Endothelial cell of umbilical vein (primary cell): ENCODE results near the gene MOB3B. TPM values are rescaled to one million over a fixed set of nuclear protein-coding genes. Genes with fewer than 3 reads are reported as not detected.

ENCODE experiments used
- BruUV-seq: library from RNA; stranded (reverse); fragments of 400-500 nt; replicated peaks from 2 replicates; lab custom pipeline; 2021; lab: Mats Ljungman, UMichigan
- CTCF ChIA-PET: fragments of 300-600, 350-600 bp; sonication (Branson Sonifier 250); formaldehyde crosslinking; loops from one replicate; lab custom pipeline; 2021; ENCODE audit warnings: antibody characterized with exemption, inconsistent platforms; lab: Charles Lee
- POLR2A ChIA-PET: fragments of 300-600, 350-600 bp; sonication (Branson Sonifier 250); formaldehyde crosslinking; loops from one replicate; lab custom pipeline; 2021; ENCODE audit warnings: antibody characterized with exemption, inconsistent platforms; lab: Charles Lee
- DNase-seq: peaks from one replicate; pipeline ENCODE4 v3.0.0-alpha.2; 2011; ENCODE audit warnings: low read depth, low spot score
- FAIRE-seq: peaks from 2 replicates; lab custom pipeline; 2011; peaks lifted over from hg19 to GRCh38; lab: Jason Lieb, UNC
- H2AFZ ChIP-seq: 2 replicates; pipeline ENCODE4 v1.6.0; 2012; ENCODE audit warnings: low read depth, low read length, control low read depth, inconsistent platforms
- H3K27ac ChIP-seq: 2 replicates; pipeline ENCODE4 v1.5.1; 2011; ENCODE audit warnings: low read depth, mild to moderate bottlenecking, control low read depth, low read length, moderate library complexity; ENCODE audit not compliant: insufficient read depth
- H3K27me3 ChIP-seq, 2 experiments: 2 replicates each; pipeline versions ENCODE4 v1.6.0 to v1.6.1; 2011; ENCODE audit warnings: low read length in 2 of 2, mixed read lengths in 1 of 2; ENCODE audit not compliant: control insufficient read depth in 2 of 2, insufficient read depth in 2 of 2
- H3K36me3 ChIP-seq, 2 experiments: 2 replicates in 1 of 2; 3 replicates in 1 of 2; pipeline ENCODE4 v1.5.1; 2011; ENCODE audit warnings: low read length in 2 of 2, mild to moderate bottlenecking in 1 of 2, moderate library complexity in 1 of 2; ENCODE audit not compliant: control insufficient read depth in 2 of 2, insufficient read depth in 2 of 2; ENCODE audit errors: extremely low read depth in 1 of 2
- H3K4me1 ChIP-seq: 3 replicates; pipeline ENCODE4 v1.5.1; 2011; ENCODE audit warnings: mild to moderate bottlenecking, low read length; ENCODE audit not compliant: control insufficient read depth, insufficient read depth; ENCODE audit errors: extremely low read depth
- H3K4me2 ChIP-seq: 2 replicates; pipeline ENCODE4 v1.6.1; 2011; ENCODE audit warnings: low read length, control low read depth, mixed read lengths; ENCODE audit not compliant: insufficient read depth
- H3K4me3 ChIP-seq, 3 experiments: fragments of 200-600 bp in 1 of 3; sonication (generic), shearing (Covaris generic) in 1 of 3; replicated peaks in 1 of 3; 2 replicates each; pipeline ENCODE4 v1.5.1; 2011 to 2016; ENCODE audit warnings: control low read depth in 3 of 3, low read length in 3 of 3, mild to moderate bottlenecking in 2 of 3, inconsistent platforms in 1 of 3, low read depth in 1 of 3, moderate library complexity in 1 of 3; ENCODE audit not compliant: insufficient read depth in 1 of 3
- H3K79me2 ChIP-seq: 2 replicates; pipeline ENCODE4 v1.6.0; 2012; ENCODE audit warnings: low read length, inconsistent platforms; ENCODE audit not compliant: control insufficient read depth, insufficient read depth
- H3K9ac ChIP-seq: replicated peaks from 2 replicates; pipeline ENCODE3; 2011; ENCODE audit warnings: low read length, control low read depth; ENCODE audit not compliant: insufficient read depth; ENCODE audit errors: extremely low read depth
- H3K9me1 ChIP-seq: replicated peaks from 3 replicates; pipeline ENCODE4 v1.6.0; 2011; ENCODE audit warnings: mild to moderate bottlenecking, low read length; ENCODE audit not compliant: control insufficient read depth, insufficient read depth; ENCODE audit errors: extremely low read depth
- H3K9me3 ChIP-seq: replicated peaks from 2 replicates; pipeline ENCODE4 v1.5.1; 2012; ENCODE audit warnings: low read length, inconsistent platforms; ENCODE audit not compliant: control insufficient read depth, insufficient read depth
- H4K20me1 ChIP-seq: replicated peaks from 2 replicates; pipeline ENCODE3; 2011; ENCODE audit warnings: mild to moderate bottlenecking, low read length; ENCODE audit not compliant: control insufficient read depth, insufficient read depth; ENCODE audit errors: extremely low read depth
- CTCF ChIP-seq, 2 donors: IDR thresholded peaks; 1 replicate in 1 of 2; 2 replicates in 1 of 2; pipeline ENCODE4 v1.5.1; 2011; ENCODE audit warnings: low read length in 2 of 2, mild to moderate bottlenecking in 2 of 2, moderate library complexity in 2 of 2, control low read depth in 1 of 2, inconsistent platforms in 1 of 2, low read depth in 1 of 2; ENCODE audit not compliant: insufficient read depth in 1 of 2; ENCODE audit errors: extremely low read depth in 1 of 2
- EZH2 ChIP-seq: IDR thresholded peaks from 2 replicates; pipeline ENCODE4 v1.6.1; 2012; ENCODE audit warnings: borderline replicate concordance, low read depth, mild to moderate bottlenecking, moderate library complexity, low read length, inconsistent platforms; ENCODE audit not compliant: severe bottlenecking
- FOS ChIP-seq: IDR thresholded peaks from 2 replicates; pipeline ENCODE4 v1.6.1; 2011; ENCODE audit warnings: mild to moderate bottlenecking, low read length, moderate library complexity, borderline replicate concordance; ENCODE audit not compliant: insufficient read depth
- GATA2 ChIP-seq: IDR thresholded peaks from 2 replicates; pipeline ENCODE4 v1.7.0; 2011; ENCODE audit warnings: low read depth, mild to moderate bottlenecking, moderate library complexity, mixed read lengths, low read length; ENCODE audit not compliant: insufficient read length, insufficient read depth
- JUN ChIP-seq: IDR thresholded peaks from 2 replicates; pipeline ENCODE4 v1.6.1; 2011; ENCODE audit warnings: borderline replicate concordance, low read depth; ENCODE audit not compliant: insufficient read length, insufficient read depth
- MAX ChIP-seq: IDR thresholded peaks from 2 replicates; pipeline ENCODE4 v1.6.1; 2011; ENCODE audit not compliant: insufficient read depth, insufficient read length
- MYC ChIP-seq: IDR thresholded peaks from one replicate; pipeline ENCODE4 v1.6.1; 2011; ENCODE audit warnings: mild to moderate bottlenecking, low read depth, low read length
- POLR2A ChIP-seq: IDR thresholded peaks from 2 replicates; pipeline ENCODE4 v1.6.1; 2012; ENCODE audit warnings: low read depth, mild to moderate bottlenecking, control low read depth, low read length
- POLR2AphosphoS5 ChIP-seq: IDR thresholded peaks from 2 replicates; pipeline ENCODE4 v1.6.1; 2012; ENCODE audit warnings: low read depth, mild to moderate bottlenecking, control low read depth, low read length, moderate library complexity; ENCODE audit not compliant: insufficient read depth
- dilution Hi-C: fragments of 300-500 bp; cut with MboI; formaldehyde crosslinking; loops from one replicate; pipeline ENCODE4 v1.15.0; 2019; ENCODE audit warnings: low sequenced_read_pairs; ENCODE audit not compliant: extremely low pct_ligation_motif_present
- intact Hi-C: fragments of 100-400 bp; cut with micrococcal nuclease; formaldehyde crosslinking; loops from one replicate; pipeline ENCODE4 v1.10.0; 2022
- polyA plus RNA-seq, 4 experiments: library from polyadenylated mRNA; depleted of rRNA in 3 of 4; stranded (reverse) in 3 of 4; unstranded in 1 of 4; fragments of >200 nt; gene quantifications; 2 replicates each; pipeline versions ENCODE4 v1.2.1 to v1.2.3, GENCODE V29; 2011 to 2012; ENCODE audit warnings: missing spikeins in 1 of 4
- total RNA-seq: library from RNA; stranded (reverse); gene quantifications from 2 replicates; pipeline ENCODE4 v1.2.3, GENCODE V29; 2021

Gene MOB3B
- total and polyA plus RNA-seq, 2 donors (not counting 3 experiments of a cell fraction or from before 2014, with no cell fraction given) = 0.03 TPM; not detected in 1

- no peak overlapping the region for H3K27ac ChIP-seq
- intact Hi-C loops = no loop called here
- no peak overlapping the region for H3K4me3 ChIP-seq
- no peak overlapping the region for H3K9ac ChIP-seq
- H3K27me3 ChIP-seq = peaks cover 0 to 3% of the 10 kb centered on the region in 2 experiments
- H3K4me2 ChIP-seq = no peak overlapping the region
- no peaks in the 10 kb centered on the region for H3K79me2 ChIP-seq
- CTCF ChIA-PET = interaction anchor here (1.3 to 1.4 kb wide), 3 partner anchors 11 to 42 kb away, joined by 3 to 4 read pairs (median 4); no protein-coding TSS in a partner anchor
- dilution Hi-C loops = no loop called here
- no peaks in the 10 kb centered on the region for H3K36me3 ChIP-seq
- H2AFZ ChIP-seq = no peak overlapping the region
- no peaks in the 10 kb centered on the region for H4K20me1 ChIP-seq
- no peaks in the 10 kb centered on the region for H3K4me1 ChIP-seq
- DNase-seq (no peak), FAIRE-seq (no peak)
- H3K9me1 ChIP-seq = no peaks in the 10 kb centered on the region
- no peaks in the 10 kb centered on the region for H3K9me3 ChIP-seq
- no TSS peak for BruUV-seq
- TF ChIP-seq CTCF (IDR thresholded peaks at IDR 0.05; ENCODE audit: extremely low read depth in 1 of 2, insufficient read depth in 1 of 2, low read depth in 1 of 2, low read length in 2 of 2) = no peak
- TF ChIP-seq FOS = no peak
- no peak for TF ChIP-seq EZH2
- no peak for TF ChIP-seq JUN
- no peak for TF ChIP-seq POLR2A
- POLR2A ChIA-PET = no interaction called here
These were observed 69.2 kb downstream of the MOB3B start for GRCh38 chr9:27460226-27461023.

GRCh38 chr9:27457445-27457844, 72.2 kb downstream of the MOB3B start:
- Histone ChIP-seq H3K4me2 (no peak overlapping the region), H3K27me3 (peaks cover 0 to 3% of the 10 kb centered on the region in 2 experiments), H3K9me3 (no peaks in the 10 kb centered on the region), H3K4me3 (no peak overlapping the region), H3K9ac (no peak overlapping the region), H3K27ac (no peak overlapping the region), H3K9me1 (no peaks in the 10 kb centered on the region), H2AFZ (no peak overlapping the region), H4K20me1 (no peaks in the 10 kb centered on the region), H3K4me1 (no peaks in the 10 kb centered on the region), H3K36me3 (no peaks in the 10 kb centered on the region), H3K79me2 (no peaks in the 10 kb centered on the region)
- TF ChIP-seq JUN (no peak), MYC (no peak), EZH2 (no peak), FOS (no peak), POLR2AphosphoS5 (no peak), MAX (no peak), GATA2 (no peak), POLR2A (no peak), CTCF (IDR thresholded peaks at IDR 0.05; ENCODE audit: extremely low read depth in 1 of 2, insufficient read depth in 1 of 2, low read depth in 1 of 2, low read length in 2 of 2) (no peak)
- dilution Hi-C loops (no loop called here), intact Hi-C loops (no loop called here)
- CTCF ChIA-PET = no interaction called here
- no TSS peak for BruUV-seq
- POLR2A ChIA-PET = no interaction called here
- DNase-seq = no peak
- FAIRE-seq = no peak
